HG03521 (cell line): ENCODE data around the gene TMEM181.
"Not testable (repeated sequence)": the region's sequence is repeated elsewhere in the genome, so short reads cannot be mapped to it uniquely, and the experiment has no call there.

ENCODE experiments used
- ATAC-seq: cut with Tn5 transposase; IDR thresholded peaks from one replicate; pipeline ENCODE4 v1.9.1; 2021; ENCODE audit warnings: mild to moderate bottlenecking, moderate library complexity; ENCODE audit not compliant: unreplicated experiment

Gene TMEM181

GRCh38 chr6:158620963-158621693 is 61.2 kb downstream of the TMEM181 start:
- ATAC-seq = no peak

DNA sequence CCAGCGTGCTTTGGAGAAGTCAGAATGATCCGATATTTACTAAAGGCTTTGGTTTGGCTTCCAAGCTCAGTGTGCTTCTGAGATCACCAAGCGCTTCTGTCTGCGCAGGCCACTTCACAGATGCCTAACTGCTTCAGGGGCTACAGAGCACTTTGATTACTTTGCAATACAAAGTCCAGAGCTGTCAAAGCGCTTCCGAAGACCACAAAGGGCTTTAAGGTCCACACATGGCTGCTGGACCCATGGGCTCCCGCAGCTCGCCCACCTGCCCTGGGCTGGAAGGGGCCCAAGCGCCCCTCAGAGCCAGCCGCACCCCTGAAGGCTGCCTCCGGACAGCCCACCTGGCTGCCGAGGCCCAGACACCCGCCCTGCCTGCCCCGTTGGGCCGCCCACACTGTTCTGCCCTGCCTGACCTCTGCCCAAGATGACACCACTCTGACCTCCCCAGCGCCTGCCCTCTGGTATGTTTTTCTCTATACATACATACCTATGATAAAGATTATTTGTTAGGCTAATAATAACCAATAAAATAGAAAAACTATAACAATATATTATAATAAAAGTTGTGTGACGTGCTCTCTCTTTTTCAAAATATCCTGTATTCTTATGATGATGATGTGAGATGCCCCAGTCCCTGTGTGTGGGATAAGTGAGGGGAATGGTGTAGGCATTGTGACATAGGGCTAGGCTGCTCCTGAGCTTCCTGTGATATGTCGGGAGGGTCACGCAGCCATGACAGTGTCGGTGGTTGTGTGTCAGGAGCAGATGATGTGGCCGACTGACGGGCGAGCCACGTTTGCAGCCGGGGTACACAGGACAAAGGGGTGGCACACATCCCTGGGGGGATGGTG is 62.0 kb downstream of the TMEM181 start:
- no peak for ATAC-seq

DNA sequence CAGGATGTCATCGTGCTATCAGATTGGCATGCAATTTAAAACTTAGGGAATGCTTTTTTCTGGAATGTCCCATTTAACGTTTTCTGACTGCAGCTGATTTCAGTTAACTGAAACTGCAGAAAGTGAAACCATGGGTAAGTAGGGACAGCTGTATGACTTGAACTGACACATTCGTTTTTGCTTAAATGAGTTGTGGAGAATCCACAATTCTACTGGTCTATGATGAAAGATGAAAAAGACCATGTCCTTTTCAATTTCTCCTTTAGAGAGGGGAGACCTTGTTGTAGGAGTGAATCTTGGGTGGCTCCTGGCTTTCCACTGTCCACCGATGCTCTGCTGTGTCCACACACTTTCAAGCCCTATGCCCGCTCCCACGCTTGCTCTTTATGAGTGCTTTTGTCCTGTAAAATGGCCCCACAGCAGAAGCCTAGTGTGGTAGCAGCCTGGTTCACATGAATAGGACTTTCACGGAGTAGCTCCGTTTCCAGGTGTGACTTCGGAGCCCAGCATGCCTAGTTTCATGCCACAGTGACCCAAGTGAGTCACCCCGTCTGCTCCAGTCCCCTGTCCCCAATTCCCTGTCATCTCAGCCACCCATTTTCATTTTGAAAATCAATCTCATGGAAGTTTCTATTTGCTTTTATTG is 62.8 kb downstream of the TMEM181 start:
- ATAC-seq = no peak

- no peak for ATAC-seq
Observed at GRCh38 chr6:158624684-158625682, 65.1 kb downstream of the TMEM181 start.

- ATAC-seq = no peak
Observed at GRCh38 chr6:158625881-158626305, 66.0 kb downstream of the TMEM181 start.

DNA sequence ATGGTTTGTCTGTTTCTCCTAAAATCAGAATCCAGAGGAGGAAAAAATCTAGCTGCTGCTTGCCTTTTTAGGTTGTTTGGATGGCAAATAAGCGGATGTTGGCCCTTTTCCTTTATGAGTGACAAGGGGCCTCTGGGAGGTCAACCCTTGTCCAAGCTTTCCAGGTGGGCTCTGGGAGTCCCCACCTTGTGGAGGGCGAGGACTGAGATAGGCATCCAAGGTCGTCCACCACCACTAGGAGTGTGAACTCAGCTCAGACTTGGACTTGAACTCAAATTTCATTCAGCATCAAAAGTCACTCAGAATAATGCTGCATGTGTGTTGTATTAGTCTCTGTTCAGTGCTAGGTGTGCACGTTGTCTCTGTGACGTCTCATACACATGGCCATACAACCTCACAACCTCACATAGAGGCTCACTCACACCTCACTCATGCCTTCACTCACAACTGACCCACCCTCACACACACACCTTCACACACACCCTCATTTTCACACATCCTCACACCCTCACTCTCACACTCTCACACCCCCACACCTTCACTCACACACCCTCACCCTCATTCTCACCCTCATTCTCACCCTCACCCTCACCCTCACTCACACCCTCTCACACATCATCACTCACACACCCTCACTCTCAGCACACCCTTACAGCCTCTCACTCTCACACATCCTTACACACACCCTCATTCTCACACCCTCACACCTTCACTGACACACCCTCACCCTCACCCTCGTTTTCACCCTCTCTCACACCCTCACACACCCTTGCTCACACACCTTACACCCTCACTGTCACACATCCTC is 66.7 kb downstream of the TMEM181 start:
- ATAC-seq = no peak

- ATAC-seq = no peak
Observed at GRCh38 chr6:158627168-158627939, 67.5 kb downstream of the TMEM181 start.

DNA sequence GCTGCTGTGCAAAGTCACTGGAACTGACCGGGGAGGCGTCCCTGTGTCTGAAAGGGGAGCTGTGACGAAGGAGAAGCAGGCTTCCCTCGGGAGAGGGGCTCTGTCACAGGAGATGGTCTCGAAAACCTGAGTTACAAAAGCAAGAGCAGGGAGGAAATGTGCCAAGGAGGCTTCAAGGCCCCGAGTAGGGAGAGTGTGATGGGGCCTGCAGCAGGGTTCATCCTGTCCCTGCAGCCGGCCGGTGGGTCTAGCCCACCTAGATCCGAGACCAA is 68.0 kb downstream of the TMEM181 start:
- ATAC-seq = no peak

DNA sequence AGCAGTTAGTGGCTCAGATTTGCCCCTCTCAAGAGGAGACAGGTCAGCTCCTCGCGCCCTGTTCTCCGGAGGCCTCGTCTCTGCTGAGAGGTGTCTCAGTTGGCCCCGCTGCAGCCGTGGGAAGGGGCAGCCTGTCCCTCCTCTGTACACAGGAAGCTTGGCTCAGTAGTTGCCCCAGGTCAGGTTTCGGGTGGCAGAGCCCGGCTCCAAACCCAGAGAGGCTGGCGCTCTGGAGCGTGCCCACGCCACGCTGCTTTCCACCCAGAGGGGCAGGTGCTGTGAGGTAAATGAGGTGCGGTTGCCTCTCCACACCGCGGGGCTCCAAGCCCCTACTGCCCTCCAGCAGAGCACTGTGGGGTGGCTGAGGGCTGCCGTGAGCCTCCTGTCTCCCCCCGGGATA is 68.7 kb downstream of the TMEM181 start:
- no peak for ATAC-seq

GRCh38 chr6:158629367-158630221 is 69.7 kb downstream of the TMEM181 start:
- no peak for ATAC-seq

GRCh38 chr6:158630938-158631616 is 71.2 kb downstream of the TMEM181 start:
- ATAC-seq = no peak

- ATAC-seq = no peak
Observed at GRCh38 chr6:158631678-158632537, 72.0 kb downstream of the TMEM181 start.

GRCh38 chr6:158632538-158633119 is 72.7 kb downstream of the TMEM181 start:
- ATAC-seq = not testable (repeated sequence)

GRCh38 chr6:158633127-158633526 is 73.2 kb downstream of the TMEM181 start:
- ATAC-seq = no peak

- no peak for ATAC-seq
Observed at GRCh38 chr6:158634695-158635426, 75.0 kb downstream of the TMEM181 start.
